Measurements from ENCODE around the gene MAP2K5.

Gene MAP2K5

GRCh38 chr15:67746450-67746849, 203.9 kb downstream of the MAP2K5 start:
- CTCF ChIA-PET, result no interaction called here
- POLR2A ChIA-PET, result no interaction called here
- Histone ChIP-seq H3K4me1 (ENCODE audit: control insufficient read depth, insufficient read depth, low read length) (peaks cover 39% of the 10 kb centered on the region), H3K27ac (ENCODE audit: extremely low read depth, low read depth, low read length) (no peak overlapping the region), H3K4me3 (ENCODE audit: low read depth, low read length) (no peak overlapping the region), H3K9me3 (ENCODE audit: control insufficient read depth, insufficient read depth, low read depth, low read length) (no peaks in the 10 kb centered on the region), H3K36me3 (ENCODE audit: control insufficient read depth in 2 of 2, insufficient read depth in 1 of 2, low read length in 2 of 2) (no peaks in the 10 kb centered on the region)
- TF ChIP-seq ZNF24 (tag by site-specific recombination; IDR thresholded peaks at IDR 0.05) (0 out of 2 replicates have a peak, but pooled peaks have one; percentile 11), ZNF768 (tag by site-specific recombination; IDR thresholded peaks at IDR 0.05) (no peak), ZNF350 (tag by site-specific recombination; IDR thresholded peaks at IDR 0.05) (no peak)

- no peaks in the 10 kb centered on the region for H3K9me3 ChIP-seq (ENCODE audit: control insufficient read depth, insufficient read depth, low read depth, low read length)
- POLR2A ChIA-PET, result no interaction called here
- H3K4me3 ChIP-seq (ENCODE audit: low read depth, low read length), result no peak overlapping the region
- TF ChIP-seq PRDM6 (tag by site-specific recombination; IDR thresholded peaks at IDR 0.05), result peak; percentile 69
- TF ChIP-seq SP7 (tag by site-specific recombination; IDR thresholded peaks at IDR 0.05), result peak; percentile 76
- 0 out of 2 replicates have a peak, but pooled peaks have one; percentile 16 for TF ChIP-seq ZNF366 (tag by site-specific recombination; conservative IDR thresholded peaks at IDR 0.05)
- 0 out of 2 replicates have a peak, but pooled peaks have one; percentile 30 for TF ChIP-seq ZEB2 (tag by site-specific recombination; IDR thresholded peaks at IDR 0.05)
- TF ChIP-seq PRDM4 (tag by site-specific recombination; IDR thresholded peaks at IDR 0.05), result no peak
- CTCF ChIA-PET, result interaction anchor here (1.0 kb wide), 1 partner anchor 84 kb away, joined by 3 read pairs; no protein-coding TSS in a partner anchor
- peaks cover 38% of the 10 kb centered on the region for H3K4me1 ChIP-seq (ENCODE audit: control insufficient read depth, insufficient read depth, low read length)
- no peak overlapping the region for H3K27ac ChIP-seq (ENCODE audit: extremely low read depth, low read depth, low read length)
- H3K36me3 ChIP-seq (ENCODE audit: control insufficient read depth in 2 of 2, insufficient read depth in 1 of 2, low read length in 2 of 2), result no peaks in the 10 kb centered on the region
Observed at GRCh38 chr15:67747921-67748320, 205.4 kb downstream of the MAP2K5 start.

GRCh38 chr15:67750371-67750770, 207.9 kb downstream of the MAP2K5 start:
- POLR2A ChIA-PET, result no interaction called here
- H3K4me1 ChIP-seq (ENCODE audit: control insufficient read depth, insufficient read depth, low read length), result peaks cover 20% of the 10 kb centered on the region
- H3K36me3 ChIP-seq (ENCODE audit: control insufficient read depth in 2 of 2, insufficient read depth in 1 of 2, low read length in 2 of 2), result no peaks in the 10 kb centered on the region
- H3K27ac ChIP-seq (ENCODE audit: extremely low read depth, low read depth, low read length), result no peak overlapping the region; the same call in 1 of the 2 replicates
- no peak overlapping the region for H3K4me3 ChIP-seq (ENCODE audit: low read depth, low read length)
- H3K9me3 ChIP-seq (ENCODE audit: control insufficient read depth, insufficient read depth, low read depth, low read length), result no peaks in the 10 kb centered on the region
- CTCF ChIA-PET, result interaction anchor here (0.6 kb wide), 1 partner anchor 105 kb away, joined by 4 read pairs; no protein-coding TSS in a partner anchor
- TF ChIP-seq ZNF433 (tag by site-specific recombination; IDR thresholded peaks at IDR 0.05; ENCODE audit: low read depth) (no peak), BCL6B (tag by site-specific recombination; IDR thresholded peaks at IDR 0.05) (peak; percentile 99), ZNF518A (tag by site-specific recombination; conservative IDR thresholded peaks at IDR 0.05; ENCODE audit: low read depth) (0 out of 2 replicates have a peak, but pooled peaks have one; percentile 22), SP7 (tag by site-specific recombination; IDR thresholded peaks at IDR 0.05) (no peak), ZNF184 (tag by site-specific recombination; IDR thresholded peaks at IDR 0.05) (peak; percentile 69; the same call in 1 of the 2 replicates), ZNF692 (tag by site-specific recombination; IDR thresholded peaks at IDR 0.05) (0 out of 2 replicates have a peak, but pooled peaks have one; percentile 27), PRDM6 (tag by site-specific recombination; IDR thresholded peaks at IDR 0.05) (no peak), ZBTB48 (tag by site-specific recombination; IDR thresholded peaks at IDR 0.05) (peak; percentile 87), ZNF324 (tag by site-specific recombination; IDR thresholded peaks at IDR 0.05) (no peak), ZBTB17 (tag by site-specific recombination; IDR thresholded peaks at IDR 0.05) (peak; percentile 78)
